ENCODE measurements around the gene PERM1. TPM values are rescaled to one million over a fixed set of nuclear protein-coding genes. Genes with fewer than 3 reads are reported as not detected.

Gene PERM1
- total RNA-seq, 4 donors from 2014 or later = 0.35 TPM; not detected in 3

GRCh38 chr1:998995-999724, 17.3 kb upstream of the PERM1 start:
- Histone ChIP-seq H3K36me3 (no peaks in the 10 kb centered on the region), H3K9me3 (no peaks in the 10 kb centered on the region), H3K4me3 (peak overlapping the region; percentile 31 to 59 (median 57)), H3K27ac (peak overlapping the region; percentile 38 to 93 (median 82)), H3K4me1 (peaks cover 0 to 41% (median 25%) of the 10 kb centered on the region in 4 donors), H3K27me3 (peaks cover 0 to 30% of the 10 kb centered on the region in 2 donors)
- peak in 2 of 3 donors; percentile 49 to 59 for DNase-seq
- TF ChIP-seq POLR2A (IDR thresholded peaks at IDR 0.05) = no peak
- TF ChIP-seq CTCF (IDR thresholded peaks at IDR 0.05) = no peak

GRCh38 chr1:998745-998994, 16.8 kb upstream of the PERM1 start:
- Histone ChIP-seq H3K27me3 (peaks cover 0 to 30% of the 10 kb centered on the region in 2 donors), H3K4me3 (peak overlapping the region; percentile 31 to 59 (median 57)), H3K36me3 (no peaks in the 10 kb centered on the region), H3K9me3 (no peaks in the 10 kb centered on the region), H3K4me1 (peaks cover 0 to 41% (median 25%) of the 10 kb centered on the region in 4 donors), H3K27ac (peak overlapping the region in 1 of 4 donors; percentile 93)
- TF ChIP-seq POLR2A (IDR thresholded peaks at IDR 0.05) (no peak), CTCF (IDR thresholded peaks at IDR 0.05) (no peak)
- peak in 1 of 3 donors; percentile 49 for DNase-seq

GRCh38 chr1:997993-998744, 16.3 kb upstream of the PERM1 start:
- peaks cover 0 to 41% (median 25%) of the 10 kb centered on the region in 4 donors for H3K4me1 ChIP-seq

GRCh38 chr1:997713-997992, 15.8 kb upstream of the PERM1 start:
- Histone ChIP-seq H3K4me1 (peaks cover 0 to 41% (median 25%) of the 10 kb centered on the region in 4 donors), H3K9me3 (no peaks in the 10 kb centered on the region), H3K27ac (no peak overlapping the region), H3K4me3 (peak overlapping the region in 1 of 4 donors; percentile 57), H3K36me3 (no peaks in the 10 kb centered on the region), H3K27me3 (peaks cover 0 to 30% of the 10 kb centered on the region in 2 donors)
- no peak for DNase-seq
- TF ChIP-seq POLR2A (IDR thresholded peaks at IDR 0.05) = no peak
- no peak for TF ChIP-seq CTCF (IDR thresholded peaks at IDR 0.05)

More at GRCh38 chr1:997993-998744, 16.3 kb upstream of the PERM1 start:
- peaks cover 0 to 30% of the 10 kb centered on the region in 2 donors for H3K27me3 ChIP-seq
- no peak for TF ChIP-seq CTCF (IDR thresholded peaks at IDR 0.05)
- no peak for TF ChIP-seq POLR2A (IDR thresholded peaks at IDR 0.05)
- H3K36me3 ChIP-seq = no peaks in the 10 kb centered on the region
- no peak overlapping the region for H3K27ac ChIP-seq
- H3K4me3 ChIP-seq = peak overlapping the region; percentile 31 to 59 (median 57)
- H3K9me3 ChIP-seq = no peaks in the 10 kb centered on the region
- DNase-seq = no peak

- Histone ChIP-seq H3K27me3 (peaks cover 0 to 30% of the 10 kb centered on the region in 2 donors), H3K36me3 (no peaks in the 10 kb centered on the region), H3K27ac (no peak overlapping the region), H3K9me3 (peaks cover 0 to 2% (median 0%) of the 10 kb centered on the region in 4 donors), H3K4me1 (peaks cover 0 to 41% (median 25%) of the 10 kb centered on the region in 4 donors), H3K4me3 (no peak overlapping the region)
- peak in 1 of 3 donors; percentile 50 for DNase-seq
- TF ChIP-seq POLR2A (IDR thresholded peaks at IDR 0.05) (no peak), CTCF (IDR thresholded peaks at IDR 0.05) (no peak)
These were observed 15.2 kb upstream of the PERM1 start for GRCh38 chr1:996851-997712.

All from Peyer's patch (tissue), 4 donors.